GM19397 (cell line): ENCODE measurements around the gene MED27.
"Not testable (repeated sequence)": the region's sequence is repeated elsewhere in the genome, so short reads cannot be mapped to it uniquely, and the experiment has no call there.

Source experiments
- ATAC-seq: cut with Tn5 transposase; IDR thresholded peaks from one replicate; pipeline ENCODE4 v1.9.1; 2021; ENCODE audit warnings: mild to moderate bottlenecking, moderate library complexity; ENCODE audit not compliant: unreplicated experiment

MED27 gene

DNA sequence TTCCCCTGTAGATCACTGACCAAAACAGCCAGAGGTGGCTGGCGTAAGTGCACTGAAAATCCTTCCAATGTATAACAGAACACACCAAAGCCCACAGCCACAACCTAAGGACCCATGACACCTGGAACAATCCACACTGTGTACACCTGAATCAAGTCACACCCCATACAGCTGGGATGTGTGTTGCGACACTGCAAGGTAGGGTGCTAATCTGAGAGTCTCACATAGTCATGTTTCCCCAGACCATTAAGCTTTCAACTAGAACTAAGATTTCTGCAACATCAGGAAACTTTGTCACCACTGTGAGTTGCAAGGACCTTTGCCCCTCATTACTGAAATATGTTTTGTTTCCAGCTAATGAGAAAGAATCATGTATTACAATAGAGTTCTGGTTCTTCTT is 59.4 kb downstream of the MED27 start:
- ATAC-seq, result no peak

DNA sequence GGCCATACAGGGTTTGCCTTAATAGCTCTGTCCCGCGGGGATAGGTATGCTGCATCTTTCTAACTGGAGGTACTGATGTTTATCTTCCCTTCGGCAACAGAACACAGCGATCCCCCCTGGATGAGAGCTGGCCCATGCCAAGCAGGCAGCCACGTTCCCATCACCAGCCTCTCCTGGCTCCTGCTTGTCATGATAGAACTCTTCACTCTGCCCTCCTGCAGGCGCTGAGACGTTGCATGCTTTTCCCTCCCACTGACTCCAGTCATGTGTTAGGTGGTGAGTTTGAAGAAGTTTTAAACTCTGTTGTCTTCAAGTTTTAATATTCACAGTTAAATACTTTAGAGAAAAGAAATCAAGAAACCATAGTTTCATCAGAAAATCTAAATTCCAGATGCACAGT is 60.0 kb downstream of the MED27 start:
- no peak for ATAC-seq

- ATAC-seq, result no peak
These were observed 60.7 kb downstream of the MED27 start for GRCh38 chr9:132018957-132019405.

GRCh38 chr9:132016456-132016855 is 63.2 kb downstream of the MED27 start:
- no peak for ATAC-seq

GRCh38 chr9:132015866-132016265 is 63.8 kb downstream of the MED27 start:
- no peak for ATAC-seq

GRCh38 chr9:132014218-132014805 is 65.4 kb downstream of the MED27 start:
- no peak for ATAC-seq

- ATAC-seq, result no peak
These were observed 66.8 kb downstream of the MED27 start for GRCh38 chr9:132012704-132013357.

DNA sequence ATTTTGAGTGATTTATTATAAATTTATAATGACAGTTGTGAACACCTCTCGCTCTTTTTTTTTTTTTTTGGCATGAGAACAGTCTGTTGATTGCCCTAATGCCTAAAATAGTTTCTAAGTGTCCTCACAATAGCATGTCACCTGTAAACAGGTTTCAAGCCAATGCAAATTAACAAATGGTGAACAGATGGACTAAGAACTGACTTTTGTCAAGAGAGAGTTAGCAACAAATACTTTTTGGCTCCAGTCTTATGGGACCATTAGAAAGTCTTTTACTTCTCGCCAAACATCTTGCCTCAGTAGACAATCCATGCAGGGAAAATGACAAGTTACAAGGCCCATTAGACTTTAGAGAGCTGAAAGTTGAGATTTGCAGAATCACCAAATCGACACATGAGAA is 67.8 kb downstream of the MED27 start:
- ATAC-seq, result no peak

- no peak for ATAC-seq
These were observed 68.4 kb downstream of the MED27 start for GRCh38 chr9:132011309-132011708.

DNA sequence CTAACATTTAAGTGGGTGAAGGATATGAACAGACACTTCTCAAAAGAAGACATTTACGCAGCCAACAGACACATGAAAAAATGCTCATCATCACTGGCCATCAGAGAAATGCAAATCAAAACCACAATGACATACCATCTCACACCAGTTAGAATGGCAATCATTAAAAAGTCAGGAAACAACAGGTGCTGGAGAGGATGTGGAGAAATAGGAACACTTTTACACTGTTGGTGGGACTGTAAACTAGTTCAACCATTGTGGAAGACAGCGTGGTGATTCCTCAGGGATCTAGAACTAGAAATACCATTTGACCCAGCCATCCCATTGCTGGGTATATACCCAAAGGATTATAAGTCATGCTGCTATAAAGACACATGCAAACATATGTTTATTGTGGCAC is 69.5 kb downstream of the MED27 start:
- ATAC-seq, result not testable (repeated sequence)

DNA sequence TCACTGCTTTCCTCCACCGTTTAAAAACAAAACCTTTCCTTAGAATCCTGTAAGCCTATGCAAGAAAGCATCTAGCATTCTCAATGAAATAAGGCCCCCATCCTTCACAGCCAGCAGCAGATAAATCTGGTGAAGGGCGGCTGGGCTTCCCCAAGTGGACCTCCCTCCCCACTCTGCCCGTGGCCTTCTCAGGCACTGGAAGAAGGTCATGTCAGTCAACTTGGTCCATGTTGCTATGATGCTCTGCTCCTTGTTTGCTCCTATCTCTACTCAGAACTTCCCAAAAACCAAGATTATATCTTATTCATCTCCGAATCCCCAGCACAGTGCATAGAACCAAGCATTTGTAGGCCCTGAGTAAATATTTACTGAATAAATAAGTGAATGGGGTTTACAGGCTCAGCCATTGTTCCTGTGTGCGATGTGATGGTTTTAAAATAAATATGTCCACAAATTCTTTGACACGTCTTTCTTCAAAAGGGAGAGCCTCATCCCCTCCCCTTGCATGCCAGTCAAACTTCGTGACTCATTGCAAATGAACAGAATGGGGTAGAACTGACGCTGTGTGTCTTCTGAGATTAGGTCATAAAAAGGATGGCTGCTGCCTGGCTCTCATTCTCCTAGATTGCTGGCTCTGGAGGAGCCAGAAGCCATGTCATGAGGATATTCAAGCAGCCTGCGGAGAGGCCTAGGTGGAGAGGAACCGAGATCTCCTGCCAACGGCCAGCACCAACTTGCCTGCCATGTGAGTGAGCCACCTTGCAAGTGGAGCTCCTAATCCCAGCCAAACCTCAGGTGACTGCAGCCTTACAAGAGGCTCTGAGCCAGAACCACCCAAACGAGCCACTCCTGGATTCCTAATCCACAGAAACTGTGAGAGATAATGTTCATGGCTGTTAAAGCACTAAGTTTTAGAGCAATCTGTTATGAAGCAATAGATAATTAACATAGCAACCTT is 70.5 kb downstream of the MED27 start:
- no peak for ATAC-seq

- no peak for ATAC-seq
These were observed 71.4 kb downstream of the MED27 start for GRCh38 chr9:132008184-132008803.

- ATAC-seq, result no peak
These were observed 72.2 kb downstream of the MED27 start for GRCh38 chr9:132007371-132008025.

GRCh38 chr9:132006677-132007370 is 72.8 kb downstream of the MED27 start:
- ATAC-seq, result peak; percentile 58

- ATAC-seq, result no peak
These were observed 73.8 kb downstream of the MED27 start for GRCh38 chr9:132005899-132006298.

- ATAC-seq, result no peak
These were observed 75.3 kb downstream of the MED27 start for GRCh38 chr9:132004323-132004722.

DNA sequence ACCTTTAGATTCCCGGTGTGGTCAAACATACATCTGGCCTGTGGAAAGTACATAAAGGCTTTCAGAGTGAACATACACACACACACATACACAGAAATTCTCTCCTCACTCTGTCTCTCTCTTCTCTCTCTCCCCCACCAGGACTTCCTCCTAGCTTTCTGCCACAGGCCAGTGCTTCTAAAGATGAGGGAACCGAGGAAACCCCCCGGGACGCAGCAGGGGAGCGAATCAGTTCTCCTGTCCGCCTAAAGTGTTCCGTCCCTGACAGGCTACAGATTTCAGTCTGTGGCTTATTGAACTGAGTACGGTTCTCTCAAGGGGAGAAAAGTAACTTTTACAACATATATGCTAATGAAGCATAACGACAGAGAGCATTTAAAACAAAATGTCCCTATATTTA is 75.8 kb downstream of the MED27 start:
- ATAC-seq, result no peak

DNA sequence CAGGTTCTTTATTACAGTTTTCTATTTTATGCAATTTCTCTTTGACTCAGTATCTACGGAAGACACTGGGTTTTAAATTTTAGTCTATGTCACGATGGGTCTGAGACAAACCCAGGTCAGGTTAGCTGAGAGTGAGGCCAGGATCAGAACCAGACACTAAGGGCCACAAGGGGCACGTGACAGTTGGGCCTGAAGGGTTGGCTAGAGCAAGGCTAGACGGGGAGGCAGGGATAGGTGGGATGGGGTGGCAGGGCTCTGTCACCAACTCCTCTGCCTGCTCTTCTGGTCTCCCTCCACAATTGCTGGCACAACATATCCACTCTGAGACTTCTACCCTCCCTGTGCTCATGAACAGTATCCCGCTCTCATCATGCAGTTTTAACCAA is 76.4 kb downstream of the MED27 start:
- no peak for ATAC-seq

GRCh38 chr9:132002643-132003318 is 76.9 kb downstream of the MED27 start:
- no peak for ATAC-seq

GRCh38 chr9:132001567-132001966 is 78.1 kb downstream of the MED27 start:
- no peak for ATAC-seq
